Measurements from ENCODE around the gene EIF5B.
"Not testable (repeated sequence)": the region's sequence is repeated elsewhere in the genome, so short reads cannot be mapped to it uniquely, and the experiment has no call there.

EIF5B gene

GRCh38 chr2:99317161-99317872, 19.9 kb upstream of the EIF5B start:
- no peak overlapping the region for H3K9ac ChIP-seq (ENCODE audit: low read length)
- H3K9me3 ChIP-seq (ENCODE audit: low read length) = no peaks in the 10 kb centered on the region
- H3F3A ChIP-seq (ENCODE audit: insufficient read depth, low read length) = no peaks in the 10 kb centered on the region
- no peaks in the 10 kb centered on the region for H3K79me2 ChIP-seq (ENCODE audit: insufficient read depth, low read length)
- H3K4me1 ChIP-seq (ENCODE audit: insufficient read depth, low read length, severe bottlenecking) = no peaks in the 10 kb centered on the region
- H3K9me2 ChIP-seq (ENCODE audit: low read depth, low read length) = no peaks in the 10 kb centered on the region
- H3K27me3 ChIP-seq (ENCODE audit: insufficient read depth, low read length) = no peaks in the 10 kb centered on the region
- H3K27ac ChIP-seq (ENCODE audit: low read depth, low read length, poor library complexity, severe bottlenecking) = no peak overlapping the region
- H3K4me3 ChIP-seq (ENCODE audit: low read depth, low read length, poor library complexity, severe bottlenecking) = no peak overlapping the region
- no peak overlapping the region for H2AFZ ChIP-seq (ENCODE audit: low read length)
- H4K20me1 ChIP-seq (ENCODE audit: insufficient read depth, low read length) = no peaks in the 10 kb centered on the region
- no peak overlapping the region for H3K4me2 ChIP-seq (ENCODE audit: low read length)
- no peak for TF ChIP-seq EZH2 (IDR thresholded peaks at IDR 0.05; ENCODE audit: borderline replicate concordance, low read length)
- peaks cover 52% of the 10 kb centered on the region for H3K36me3 ChIP-seq (ENCODE audit: insufficient read depth, low read length)

- not testable (repeated sequence) for H3K9me3 ChIP-seq (ENCODE audit: low read length); H3K4me1 ChIP-seq (ENCODE audit: insufficient read depth, low read length, severe bottlenecking); H3K4me3 ChIP-seq (ENCODE audit: low read depth, low read length, poor library complexity, severe bottlenecking); H3K79me2 ChIP-seq (ENCODE audit: insufficient read depth, low read length); H3K9ac ChIP-seq (ENCODE audit: low read length); H4K20me1 ChIP-seq (ENCODE audit: insufficient read depth, low read length); H3K4me2 ChIP-seq (ENCODE audit: low read length); H3K9me2 ChIP-seq (ENCODE audit: low read depth, low read length); H3K27me3 ChIP-seq (ENCODE audit: insufficient read depth, low read length); H2AFZ ChIP-seq (ENCODE audit: low read length); H3K27ac ChIP-seq (ENCODE audit: low read depth, low read length, poor library complexity, severe bottlenecking); H3F3A ChIP-seq (ENCODE audit: insufficient read depth, low read length)
- peaks cover 57% of the 10 kb centered on the region for H3K36me3 ChIP-seq (ENCODE audit: insufficient read depth, low read length)
Observed at GRCh38 chr2:99317873-99318200, 19.4 kb upstream of the EIF5B start.

- no peaks in the 10 kb centered on the region for H3K4me1 ChIP-seq (ENCODE audit: insufficient read depth, low read length, severe bottlenecking)
- peaks cover 90% of the 10 kb centered on the region for H3K36me3 ChIP-seq (ENCODE audit: insufficient read depth, low read length)
- H3F3A ChIP-seq (ENCODE audit: insufficient read depth, low read length) = no peaks in the 10 kb centered on the region
- H3K9ac ChIP-seq (ENCODE audit: low read length) = no peak overlapping the region
- H3K4me2 ChIP-seq (ENCODE audit: low read length) = no peak overlapping the region
- no peak overlapping the region for H3K4me3 ChIP-seq (ENCODE audit: low read depth, low read length, poor library complexity, severe bottlenecking)
- H3K27ac ChIP-seq (ENCODE audit: low read depth, low read length, poor library complexity, severe bottlenecking) = no peak overlapping the region
- H3K27me3 ChIP-seq (ENCODE audit: insufficient read depth, low read length) = no peaks in the 10 kb centered on the region
- no peaks in the 10 kb centered on the region for H3K79me2 ChIP-seq (ENCODE audit: insufficient read depth, low read length)
- no peaks in the 10 kb centered on the region for H3K9me3 ChIP-seq (ENCODE audit: low read length)
- no peaks in the 10 kb centered on the region for H4K20me1 ChIP-seq (ENCODE audit: insufficient read depth, low read length)
- H3K9me2 ChIP-seq (ENCODE audit: low read depth, low read length) = no peaks in the 10 kb centered on the region
- TF ChIP-seq CTCF (IDR thresholded peaks at IDR 0.05; ENCODE audit: low read length) = no peak
- no peak for TF ChIP-seq EZH2 (IDR thresholded peaks at IDR 0.05; ENCODE audit: borderline replicate concordance, low read length)
- no peak overlapping the region for H2AFZ ChIP-seq (ENCODE audit: low read length)
Observed at GRCh38 chr2:99325384-99325783, 11.8 kb upstream of the EIF5B start.

GRCh38 chr2:99335911-99336803, 1.0 kb upstream of the EIF5B start, which contains the start of gene TXNDC9:
Gene TXNDC9, minus strand, starts transcription at chr2:99336333. Its CDS starts 3,123 bp downstream, at chr2:99333210.
- Histone ChIP-seq H3K4me1 (ENCODE audit: insufficient read depth, low read length, severe bottlenecking) (peaks cover 43% of the 10 kb centered on the region), H3K27me3 (ENCODE audit: insufficient read depth, low read length) (no peaks in the 10 kb centered on the region), H4K20me1 (ENCODE audit: insufficient read depth, low read length) (0 out of 2 replicates have a peak, but pooled peaks cover 3% of the 10 kb centered on the region), H3K36me3 (ENCODE audit: insufficient read depth, low read length) (peaks cover 22% of the 10 kb centered on the region), H3K4me3 (ENCODE audit: low read depth, low read length, poor library complexity, severe bottlenecking) (peak within 1 kb of the TSS; percentile 77), H3K9me2 (ENCODE audit: low read depth, low read length) (no peaks in the 10 kb centered on the region), H3K79me2 (ENCODE audit: insufficient read depth, low read length) (peaks cover 58% of the 10 kb centered on the region), H3K9me3 (ENCODE audit: low read length) (no peaks in the 10 kb centered on the region), H3F3A (ENCODE audit: insufficient read depth, low read length) (peaks cover 5% of the 10 kb centered on the region; the same call in 1 of the 2 replicates), H3K4me2 (ENCODE audit: low read length) (peak within 1 kb of the TSS; percentile 97), H3K27ac (ENCODE audit: low read depth, low read length, poor library complexity, severe bottlenecking) (peak within 1 kb of the TSS; percentile 93), H3K9ac (ENCODE audit: low read length) (peak within 1 kb of the TSS; percentile 79), H2AFZ (ENCODE audit: low read length) (0 out of 2 replicates have a peak within 1 kb of the TSS, but pooled peaks have one; percentile 61)
- TF ChIP-seq EZH2 (IDR thresholded peaks at IDR 0.05; ENCODE audit: borderline replicate concordance, low read length) (no peak), CTCF (IDR thresholded peaks at IDR 0.05; ENCODE audit: low read length) (no peak)
